NCI-H2227 (cell line): ENCODE data around the gene MBNL2.

Experiments
- DNase-seq: peaks from one replicate; lab custom pipeline; 2025; ENCODE audit not compliant: unreplicated experiment; lab: John Stamatoyannopoulos, UW

MBNL2 gene

GRCh38 chr13:97403893-97404750 lies 182.0 kb downstream of the MBNL2 start:
- DNase-seq, result no peak

GRCh38 chr13:97407540-97407939 lies 185.4 kb downstream of the MBNL2 start:
- DNase-seq, result no peak

GRCh38 chr13:97408938-97409337 lies 186.8 kb downstream of the MBNL2 start:
- no peak for DNase-seq

GRCh38 chr13:97411984-97412383 lies 189.9 kb downstream of the MBNL2 start:
- DNase-seq, result no peak

- DNase-seq, result peak; percentile 72
Measured at GRCh38 chr13:97413694-97414093, 191.6 kb downstream of the MBNL2 start.

GRCh38 chr13:97414392-97414791 lies 192.3 kb downstream of the MBNL2 start:
- DNase-seq, result no peak

GRCh38 chr13:97417698-97418097 lies 195.6 kb downstream of the MBNL2 start:
- DNase-seq, result no peak

GRCh38 chr13:97422118-97423054 lies 200.3 kb downstream of the MBNL2 start:
- no peak for DNase-seq

GRCh38 chr13:97423300-97424045 lies 201.3 kb downstream of the MBNL2 start:
- no peak for DNase-seq

- no peak for DNase-seq
Measured at GRCh38 chr13:97425590-97425989, 203.5 kb downstream of the MBNL2 start.

- no peak for DNase-seq
Measured at GRCh38 chr13:97426695-97427094, 204.6 kb downstream of the MBNL2 start.

- no peak for DNase-seq
Measured at GRCh38 chr13:97429681-97430081, 207.5 kb downstream of the MBNL2 start.

GRCh38 chr13:97430296-97430695 lies 208.2 kb downstream of the MBNL2 start:
- DNase-seq, result no peak

GRCh38 chr13:97431171-97431764 lies 209.1 kb downstream of the MBNL2 start:
- DNase-seq, result no peak

GRCh38 chr13:97432232-97432916 lies 210.2 kb downstream of the MBNL2 start:
- no peak for DNase-seq

- peak; percentile 100 for DNase-seq
Measured at GRCh38 chr13:97432917-97433726, 211.0 kb downstream of the MBNL2 start.

- peak; percentile 90 for DNase-seq
Measured at GRCh38 chr13:97433727-97434396, 211.7 kb downstream of the MBNL2 start, which contains the start of gene RAP2A. Gene RAP2A (plus strand): TSS chr13:97434169. CDS start chr13:97434471, 302 bp downstream.

- DNase-seq, result peak; percentile 68
Measured at GRCh38 chr13:97434397-97435201, 212.5 kb downstream of the MBNL2 start.
